Stimulated activated CD8-positive, alpha-beta memory T cell treated with anti-CD3 and anti-CD28 coated beads, Interleukin-2, amount 100 ng/mL, for 1 hour (primary cell): ENCODE results near the gene FEZ2.

ENCODE experiments used
- DNase-seq, 2 donors: peaks; one replicate each; pipeline ENCODE4 v3.0.0-alpha.2; 2020; ENCODE audit warnings: low read depth in 2 of 2

FEZ2 gene

GRCh38 chr2:36561237-36561944 is 36.6 kb downstream of the FEZ2 start:
- DNase-seq, result no peak

- no peak for DNase-seq
Measured at GRCh38 chr2:36560726-36561125, 37.2 kb downstream of the FEZ2 start.

- no peak for DNase-seq
Measured at GRCh38 chr2:36559221-36559942, 38.6 kb downstream of the FEZ2 start.

GRCh38 chr2:36556842-36557241 is 41.1 kb downstream of the FEZ2 start:
- DNase-seq, result no peak

GRCh38 chr2:36555789-36556188 is 42.2 kb downstream of the FEZ2 start:
- DNase-seq, result no peak

GRCh38 chr2:36554531-36554930 is 43.4 kb downstream of the FEZ2 start:
- no peak for DNase-seq

- DNase-seq, result no peak
Measured at GRCh38 chr2:36553683-36554082, 44.3 kb downstream of the FEZ2 start.

GRCh38 chr2:36550006-36550405 is 48.0 kb downstream of the FEZ2 start:
- DNase-seq, result no peak

- DNase-seq, result no peak
Measured at GRCh38 chr2:36549165-36549574, 48.8 kb downstream of the FEZ2 start.

GRCh38 chr2:36547906-36548305 is 50.1 kb downstream of the FEZ2 start:
- DNase-seq, result no peak

GRCh38 chr2:36545871-36546416 is 52.0 kb downstream of the FEZ2 start:
- DNase-seq, result no peak

GRCh38 chr2:36544638-36545338 is 53.2 kb downstream of the FEZ2 start:
- DNase-seq, result no peak

GRCh38 chr2:36541891-36542595 is 55.9 kb downstream of the FEZ2 start:
- no peak for DNase-seq

- no peak for DNase-seq
Measured at GRCh38 chr2:36540986-36541754, 56.8 kb downstream of the FEZ2 start.

- no peak for DNase-seq
Measured at GRCh38 chr2:36539631-36540030, 58.3 kb downstream of the FEZ2 start.

- no peak for DNase-seq
Measured at GRCh38 chr2:36538335-36538734, 59.6 kb downstream of the FEZ2 start.

GRCh38 chr2:36536776-36537175 is 61.2 kb downstream of the FEZ2 start:
- no peak for DNase-seq

- no peak for DNase-seq
Measured at GRCh38 chr2:36535099-36535498, 62.9 kb downstream of the FEZ2 start.

GRCh38 chr2:36534275-36534799 is 63.6 kb downstream of the FEZ2 start:
- no peak for DNase-seq

GRCh38 chr2:36530983-36531354 is 67.0 kb downstream of the FEZ2 start:
- DNase-seq, result no peak
